Renal pelvis (tissue), 4 donors: ENCODE results near the gene HSD17B12. TPM values are rescaled to one million over a fixed set of nuclear protein-coding genes. Genes with fewer than 3 reads are reported as not detected.

ENCODE experiments used
- DNase-seq: peaks from one replicate; pipeline ENCODE4 v3.0.0-alpha.2; 2013
- polyA plus RNA-seq, 3 donors: library from polyadenylated mRNA; unstranded; fragments of 120-200 nt; gene quantifications; one replicate each; pipeline ENCODE4 v1.2.1, GENCODE V29; 2013; ENCODE audit not compliant: insufficient read length in 3 of 3

Gene HSD17B12
- polyA plus RNA-seq, 3 donors: 68.8 to 83.1 (median 76.3) TPM

DNA sequence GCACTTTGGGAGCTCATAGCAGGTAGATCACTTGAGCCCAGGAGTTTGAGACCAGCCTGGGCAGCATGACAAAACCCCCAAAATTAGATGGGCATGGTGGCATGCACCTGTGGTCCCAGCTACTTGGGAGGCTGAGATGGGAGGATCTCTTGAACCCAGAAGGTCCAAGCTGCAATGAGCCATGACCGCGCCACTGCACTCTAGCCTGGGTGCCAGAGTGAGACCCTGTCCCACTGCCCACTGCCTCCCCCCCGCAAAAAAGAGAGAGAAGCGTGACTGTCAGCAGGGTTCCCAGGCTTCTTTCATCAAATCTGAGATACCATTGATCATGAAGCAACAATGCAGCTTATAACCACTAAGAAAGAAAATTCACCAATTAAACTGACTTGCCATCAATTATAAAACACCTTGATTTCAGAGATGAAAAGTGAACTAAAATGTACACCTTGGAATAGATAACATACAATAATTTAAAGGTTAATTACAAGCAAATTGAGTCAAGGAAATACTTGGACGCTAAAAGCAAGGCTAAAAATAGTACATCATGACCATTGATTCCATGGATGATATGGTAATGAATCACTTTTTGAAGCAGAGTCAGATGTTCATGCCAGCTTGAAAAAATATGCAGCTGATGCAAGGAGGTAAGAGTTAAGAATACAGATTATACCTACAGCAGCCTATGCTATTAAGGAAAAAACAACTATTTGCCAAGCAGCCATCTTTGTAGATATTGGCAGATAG, 109.3 kb downstream of the HSD17B12 start:
- DNase-seq: no peak

- no peak for DNase-seq
Observed at GRCh38 chr11:43790444-43790794, 109.9 kb downstream of the HSD17B12 start.

- DNase-seq: no peak
Observed at GRCh38 chr11:43797337-43797736, 116.8 kb downstream of the HSD17B12 start.

GRCh38 chr11:43797866-43798265, 117.3 kb downstream of the HSD17B12 start:
- no peak for DNase-seq

- DNase-seq: no peak
Observed at GRCh38 chr11:43802509-43802908, 122.0 kb downstream of the HSD17B12 start.

DNA sequence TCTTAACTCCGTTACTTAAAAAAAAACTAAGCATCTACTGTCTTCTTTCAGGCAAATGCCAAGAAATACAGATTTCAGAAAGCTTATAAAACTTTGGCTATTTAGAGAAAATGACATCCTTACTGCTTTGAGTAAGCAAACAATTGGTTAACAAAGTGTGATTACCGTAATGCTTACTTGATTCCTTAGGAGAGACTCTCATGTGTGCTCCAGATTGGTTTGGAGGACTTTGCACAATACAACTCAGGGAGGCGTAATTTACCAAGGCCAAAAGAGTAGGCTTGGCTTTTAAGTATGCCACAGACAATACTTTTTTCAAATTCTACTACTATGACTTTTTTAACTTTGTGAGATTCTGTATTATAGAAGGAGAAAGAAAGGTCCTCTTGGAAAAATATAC, 123.2 kb downstream of the HSD17B12 start:
- DNase-seq: no peak

- DNase-seq: no peak
Observed at GRCh38 chr11:43806976-43807375, 126.4 kb downstream of the HSD17B12 start.

- DNase-seq: no peak
Observed at GRCh38 chr11:43810929-43811596, 130.5 kb downstream of the HSD17B12 start.

DNA sequence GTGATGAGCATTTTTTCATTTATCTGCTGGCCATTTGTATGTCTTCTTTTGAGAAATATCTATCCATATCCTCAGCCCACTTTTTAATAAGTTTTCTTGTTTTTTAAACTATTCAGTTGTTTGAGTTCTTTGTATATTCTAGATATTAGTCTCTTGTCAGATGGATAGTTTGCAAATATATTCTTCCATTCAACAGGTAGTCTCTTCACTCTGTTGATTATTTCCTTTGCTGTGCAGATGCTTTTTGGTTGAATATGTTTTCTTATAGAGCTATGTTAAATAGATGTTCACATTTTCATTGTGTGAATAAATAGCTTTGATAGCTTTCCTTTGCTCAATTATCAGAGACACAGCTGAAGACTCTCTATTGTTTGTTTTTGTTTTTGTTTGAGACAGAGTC, 131.9 kb downstream of the HSD17B12 start:
- DNase-seq: no peak

DNA sequence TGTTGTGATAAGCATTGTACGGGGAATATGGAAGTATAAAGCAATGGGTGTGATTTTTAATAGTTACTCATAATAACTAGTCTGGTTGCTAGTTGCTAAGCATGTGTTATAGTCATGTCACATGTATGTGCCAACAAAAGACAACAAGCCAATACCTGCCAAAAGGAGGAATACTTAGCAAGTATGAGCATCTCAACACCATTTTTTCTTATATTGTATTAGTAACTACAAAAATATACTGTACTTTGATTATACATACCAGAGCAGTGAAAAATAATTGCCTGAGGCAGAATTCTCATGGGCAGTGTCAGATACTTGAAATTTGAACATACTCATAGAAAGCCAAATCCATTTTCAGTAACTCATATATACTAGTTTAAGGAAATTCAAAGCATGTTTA, 137.7 kb downstream of the HSD17B12 start:
- no peak for DNase-seq

GRCh38 chr11:43819926-43820325, 139.4 kb downstream of the HSD17B12 start:
- no peak for DNase-seq

DNA sequence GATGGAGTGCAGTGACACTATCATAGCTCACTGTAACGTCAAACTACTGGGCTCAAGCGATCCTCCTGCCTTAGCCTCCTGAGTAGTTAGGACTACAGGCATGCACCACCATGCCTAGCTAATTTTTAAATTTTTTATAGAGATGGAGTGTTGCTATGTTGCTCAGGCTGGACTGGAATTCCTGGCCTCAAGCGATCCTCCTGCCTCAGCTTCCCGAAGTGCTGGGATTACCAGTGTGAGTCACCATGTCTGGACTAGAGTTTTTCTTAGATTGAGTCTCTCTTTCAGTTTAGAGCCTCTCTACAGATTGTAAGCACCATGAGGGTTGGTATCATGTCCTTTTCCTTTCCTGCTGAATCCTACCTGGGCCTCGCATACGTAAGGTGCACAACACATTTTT, 142.8 kb downstream of the HSD17B12 start:
- no peak for DNase-seq

- no peak for DNase-seq
Observed at GRCh38 chr11:43823851-43824250, 143.3 kb downstream of the HSD17B12 start.

GRCh38 chr11:43825217-43825816, 144.8 kb downstream of the HSD17B12 start:
- peak; percentile 14 for DNase-seq

- DNase-seq: no peak
Observed at GRCh38 chr11:43830928-43831440, 150.4 kb downstream of the HSD17B12 start.

DNA sequence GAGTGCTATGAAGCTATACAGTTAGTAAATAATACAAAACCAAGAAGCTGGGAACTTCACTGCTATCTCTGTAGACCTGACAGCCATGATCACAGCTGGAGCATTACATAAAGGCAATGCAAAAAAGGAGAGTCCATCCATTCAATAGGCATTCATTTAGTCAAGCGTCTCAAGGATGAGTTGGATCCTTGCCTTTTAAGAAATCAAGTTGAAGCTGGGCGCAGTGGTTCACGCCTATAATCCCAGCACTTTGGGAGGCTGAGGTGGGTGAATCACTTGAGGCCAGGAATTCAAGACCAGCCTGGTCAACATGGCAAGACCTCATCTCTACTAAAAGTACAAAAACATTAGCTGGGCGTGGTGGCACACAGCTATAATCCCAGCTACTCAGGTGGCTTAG, 152.0 kb downstream of the HSD17B12 start:
- DNase-seq: no peak

DNA sequence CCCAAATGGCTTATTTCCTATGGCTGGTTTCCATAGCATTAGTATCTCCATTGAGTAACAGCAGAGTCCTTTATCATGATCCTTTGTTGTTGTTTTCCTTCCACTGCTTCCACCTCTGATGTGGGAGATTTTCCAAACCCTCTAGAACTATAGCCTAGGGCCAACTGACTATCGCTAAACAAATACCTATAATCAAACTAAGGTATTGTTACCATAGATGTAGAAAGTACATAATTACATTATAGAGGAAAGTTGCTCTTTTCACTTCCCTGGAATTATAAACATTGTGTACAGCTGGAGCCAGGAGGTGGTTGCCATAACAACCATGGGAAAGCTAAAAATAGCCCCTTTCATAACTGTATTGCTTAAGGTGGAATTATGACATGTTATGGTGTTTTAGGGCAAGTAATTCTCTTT, 153.1 kb downstream of the HSD17B12 start:
- peak; percentile 10 for DNase-seq

- DNase-seq: no peak
Observed at GRCh38 chr11:43834286-43834685, 153.7 kb downstream of the HSD17B12 start.

DNA sequence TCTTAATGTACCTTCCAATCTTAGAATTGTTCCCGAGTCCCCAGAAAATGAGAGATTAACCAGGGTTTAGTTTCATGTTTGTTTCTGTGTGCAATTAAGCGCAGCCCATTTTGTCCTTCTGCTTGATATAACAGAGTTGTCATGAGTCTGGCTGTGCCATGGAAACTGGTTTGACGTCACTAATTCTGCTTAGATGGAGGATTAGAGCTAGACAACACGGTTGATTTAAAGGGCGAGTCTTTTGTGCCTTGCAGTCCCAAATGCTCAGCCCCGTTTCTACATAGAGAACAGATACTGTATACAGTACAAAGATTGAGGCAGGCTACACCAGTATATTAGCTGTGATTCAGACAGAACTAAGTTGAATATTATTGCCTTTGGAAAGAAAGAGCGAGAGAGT, 154.6 kb downstream of the HSD17B12 start:
- peak; percentile 36 for DNase-seq

DNA sequence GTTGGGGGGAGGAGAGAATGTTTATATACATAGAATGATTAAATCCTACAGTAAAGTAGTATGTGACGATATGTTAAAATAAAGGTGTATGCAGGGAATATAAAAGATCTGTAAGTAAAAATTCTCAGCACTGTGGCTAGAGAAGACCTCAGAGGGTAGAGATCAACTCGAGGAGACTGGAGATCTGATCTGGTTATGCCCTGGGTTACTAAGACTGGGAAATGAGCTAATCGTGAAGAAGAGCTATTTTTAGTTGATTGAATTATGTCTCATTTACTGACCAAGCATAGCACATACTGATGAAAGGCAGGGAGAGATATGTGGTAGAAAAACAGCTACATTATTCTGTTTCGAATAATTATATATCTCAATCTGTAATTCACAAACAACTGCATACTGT, 157.3 kb downstream of the HSD17B12 start:
- no peak for DNase-seq

GRCh38 chr11:43842021-43842420, 161.5 kb downstream of the HSD17B12 start:
- no peak for DNase-seq

DNA sequence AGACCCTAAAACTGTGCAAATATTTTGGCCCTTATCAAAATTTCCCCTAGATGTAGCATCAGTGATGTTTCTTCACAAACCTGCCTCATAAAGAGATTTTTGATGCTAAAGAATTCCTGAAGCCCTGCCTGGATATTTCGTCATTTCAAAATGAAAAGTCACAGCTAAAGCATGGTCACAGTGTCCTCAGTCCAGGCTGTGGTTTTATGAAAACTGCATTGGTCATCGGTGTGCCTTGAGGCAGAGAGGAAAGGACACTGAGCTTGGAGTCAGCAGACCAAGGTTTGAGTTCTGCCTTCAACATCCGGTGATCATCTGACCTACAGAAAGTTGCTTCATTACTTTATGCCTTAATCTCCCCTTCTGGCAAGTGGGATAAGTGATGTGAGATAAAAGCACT, 165.3 kb downstream of the HSD17B12 start:
- no peak for DNase-seq

DNA sequence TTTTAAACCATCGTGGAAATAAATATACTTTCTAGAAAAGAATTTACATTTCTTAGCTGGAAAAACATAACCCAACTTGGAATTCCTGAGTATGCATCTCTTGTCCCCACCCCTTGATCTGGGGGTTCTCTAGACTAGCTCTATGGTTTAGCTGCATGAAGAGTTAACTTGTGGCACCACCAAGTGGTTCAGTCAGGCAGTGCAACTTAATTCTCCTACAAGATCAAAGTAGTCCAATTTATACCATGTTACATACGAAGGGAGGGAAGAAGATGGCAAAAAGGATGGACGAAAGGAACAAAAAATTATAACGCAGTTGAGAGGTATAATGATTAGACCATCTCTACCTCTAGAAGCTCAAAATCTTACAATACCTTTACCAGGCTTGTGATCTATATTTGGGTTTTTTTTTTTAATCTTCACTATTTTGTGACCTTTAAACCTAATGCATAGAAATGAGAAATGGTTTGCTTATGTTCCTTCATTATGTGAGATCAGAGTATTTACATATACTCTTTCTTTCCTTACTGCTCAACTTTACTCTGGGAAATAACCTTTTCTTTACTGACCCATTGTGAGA, 171.6 kb downstream of the HSD17B12 start:
- DNase-seq: peak; percentile 55
